GM23338 (cell line): ENCODE results near the gene WNK2. TPM values are rescaled to one million over a fixed set of nuclear protein-coding genes. Genes with fewer than 3 reads are reported as not detected.

ENCODE experiments used
- ATAC-seq: fragments of 200-7000 bp; cut with Tn5 transposase; 3 replicates; pipeline ENCODE4 v1.9.1; 2020
- DNase-seq: peaks from one replicate; pipeline ENCODE4 v3.0.0-alpha.2; 2015; ENCODE audit warnings: low spot score
- H2AFZ ChIP-seq: fragments of 200-600 bp; sonication (generic); 2 replicates; pipeline ENCODE4 v1.8.0; 2016; ENCODE audit warnings: antibody characterized with exemption, mild to moderate bottlenecking, moderate library complexity
- H3F3A ChIP-seq: fragments of 200-600 bp; sonication (generic); replicated peaks from 2 replicates; pipeline ENCODE4 v1.8.0; 2017; ENCODE audit warnings: antibody characterized with exemption, mixed run types, low read depth
- H3K27ac ChIP-seq: fragments of 200-600 bp; sonication (generic); 2 replicates; pipeline ENCODE4 v1.6.1; 2016; ENCODE audit warnings: low read depth
- H3K27me3 ChIP-seq: fragments of 200-600 bp; sonication (generic); 2 replicates; pipeline ENCODE4 v1.8.0; 2016; ENCODE audit warnings: mild to moderate bottlenecking, mixed run types, moderate library complexity; ENCODE audit not compliant: insufficient read depth
- H3K36me3 ChIP-seq: fragments of 200-600 bp; sonication (generic); 2 replicates; pipeline ENCODE4 v1.8.0; 2016; ENCODE audit warnings: mild to moderate bottlenecking; ENCODE audit not compliant: insufficient read depth
- H3K4me1 ChIP-seq: fragments of 200-600 bp; sonication (generic); 2 replicates; pipeline ENCODE4 v1.8.0; 2016; ENCODE audit warnings: mild to moderate bottlenecking, moderate library complexity; ENCODE audit not compliant: insufficient read depth
- H3K4me2 ChIP-seq: fragments of 200-600 bp; sonication (generic); 2 replicates; pipeline ENCODE4 v1.7.1; 2017; ENCODE audit warnings: mixed run types
- H3K4me3 ChIP-seq: fragments of 200-600 bp; sonication (generic); 2 replicates; pipeline ENCODE4 v1.6.1; 2016; ENCODE audit warnings: mixed run types
- H3K79me2 ChIP-seq: fragments of 200-600 bp; sonication (generic); replicated peaks from 2 replicates; pipeline ENCODE4 v1.8.0; 2017; ENCODE audit warnings: mild to moderate bottlenecking; ENCODE audit not compliant: insufficient read depth
- H3K9me2 ChIP-seq: fragments of 200-600 bp; sonication (generic); 2 replicates; pipeline ENCODE4 v1.8.0; 2017; ENCODE audit not compliant: insufficient read depth
- H4K20me1 ChIP-seq: fragments of 200-600 bp; sonication (generic); replicated peaks from 2 replicates; pipeline ENCODE4 v1.8.0; 2017; ENCODE audit warnings: mild to moderate bottlenecking; ENCODE audit not compliant: insufficient read depth
- H3K27ac Mint-ChIP-seq: 2 replicates; pipeline ENCODE4 v1.8.0; 2020; ENCODE audit warnings: inconsistent platforms, mild to moderate bottlenecking, moderate library complexity, mixed read lengths
- H3K27me3 Mint-ChIP-seq: 3 replicates; pipeline ENCODE4 v1.8.0; 2022; ENCODE audit warnings: low read depth, mild to moderate bottlenecking, moderate library complexity, mixed read lengths, inconsistent platforms; ENCODE audit not compliant: insufficient read depth, poor library complexity
- H3K36me3 Mint-ChIP-seq: 3 replicates; pipeline ENCODE4 v1.8.0; 2021; ENCODE audit warnings: low read depth, mild to moderate bottlenecking, inconsistent platforms, moderate library complexity, mixed read lengths
- H3K4me1 Mint-ChIP-seq: 3 replicates; pipeline ENCODE4 v1.8.0; 2020; ENCODE audit warnings: mild to moderate bottlenecking, inconsistent platforms, mixed read lengths
- H3K4me3 Mint-ChIP-seq: 3 replicates; pipeline ENCODE4 v1.8.0; 2021; ENCODE audit warnings: moderate library complexity, mild to moderate bottlenecking, inconsistent platforms, mixed read lengths
- H3K9me3 Mint-ChIP-seq: 3 replicates; pipeline ENCODE4 v1.8.0; 2020; ENCODE audit warnings: moderate library complexity, mild to moderate bottlenecking, inconsistent platforms, mixed read lengths
- CREB1 ChIP-seq: fragments of 250-450 bp; sonication (Bioruptor Pico); IDR thresholded peaks from 2 replicates; pipeline ENCODE4 v1.5.0; 2020; ENCODE audit warnings: low read depth, mild to moderate bottlenecking, moderate library complexity
- EZH2 ChIP-seq: fragments of 200-600 bp; sonication (generic); IDR thresholded peaks from one replicate; pipeline ENCODE4 v1.8.0; 2017; ENCODE audit warnings: antibody characterized with exemption, mild to moderate bottlenecking, low read depth; ENCODE audit not compliant: unreplicated experiment
- EZH2phosphoT487 ChIP-seq: fragments of 200-600 bp; sonication (generic); IDR thresholded peaks from one replicate; pipeline ENCODE4 v1.8.1; 2018; ENCODE audit warnings: antibody characterized with exemption; ENCODE audit not compliant: unreplicated experiment
- JUNB ChIP-seq: IDR thresholded peaks from one replicate; pipeline ENCODE4 v1.6.1; 2016; ENCODE audit warnings: antibody characterized with exemption; ENCODE audit not compliant: unreplicated experiment
- NANOG ChIP-seq: IDR thresholded peaks from 2 replicates; pipeline ENCODE4 v1.6.1; 2016; ENCODE audit warnings: antibody characterized with exemption, borderline replicate concordance
- POLR2AphosphoS5 ChIP-seq: IDR thresholded peaks from 2 replicates; pipeline ENCODE4 v1.6.1; 2016; ENCODE audit warnings: antibody characterized with exemption, low read depth
- STAT1 ChIP-seq: IDR thresholded peaks from one replicate; pipeline ENCODE4 v1.6.1; 2016; ENCODE audit warnings: antibody characterized with exemption; ENCODE audit not compliant: unreplicated experiment
- ZNF114 ChIP-seq: fragments of 250-450 bp; sonication (Bioruptor Pico); IDR thresholded peaks from 2 replicates; pipeline ENCODE4 v1.5.0; 2020; ENCODE audit warnings: mild to moderate bottlenecking, moderate library complexity
- ZNF331 ChIP-seq: fragments of 250-450 bp; sonication (Bioruptor Pico); IDR thresholded peaks from 2 replicates; pipeline ENCODE4 v1.5.0; 2020; ENCODE audit warnings: low read depth, mild to moderate bottlenecking, moderate library complexity
- polyA plus RNA-seq: library from polyadenylated mRNA; unstranded; fragments of >200 nt; fragmentation: Nextera tagmentation; extraction: Ambion mirVana; gene quantifications from 2 replicates; pipeline ENCODE4 v1.2.1, GENCODE V29; 2016
- total RNA-seq: library from RNA; depleted of rRNA; stranded (reverse); fragments of >200 nt; shearing (Covaris generic); gene quantifications from 2 replicates; pipeline ENCODE4 v1.2.3, GENCODE V29; 2014
- TF ChIP-seq, protein P1 (sequence below): IDR thresholded peaks from one replicate; pipeline ENCODE4 v1.6.1; 2018; ENCODE audit warnings: antibody characterized with exemption; ENCODE audit not compliant: unreplicated experiment
- TF ChIP-seq, protein P2 (sequence below): IDR thresholded peaks from 2 replicates; pipeline ENCODE4 v1.6.1; 2016; ENCODE audit warnings: antibody characterized with exemption
- TF ChIP-seq, protein P3 (sequence below), 2 experiments: fragments of 200-600 bp in 1 of 2; sonication (generic) in 1 of 2; conservative IDR thresholded peaks; 2 replicates each; pipeline versions ENCODE4 v1.5.1 to v1.6.1; 2016 to 2017; ENCODE audit warnings: antibody characterized with exemption in 2 of 2, low read depth in 2 of 2, mild to moderate bottlenecking in 2 of 2, moderate library complexity in 1 of 2
- TF ChIP-seq, protein P4 (sequence below): fragments of 250-450 bp; sonication (Bioruptor Pico); IDR thresholded peaks from 2 replicates; pipeline ENCODE4 v1.5.0; 2020; ENCODE audit warnings: mild to moderate bottlenecking, moderate library complexity

WNK2 gene
- total and polyA plus RNA-seq, 2 experiments from 2014 or later, result 56.4 to 102 TPM

DNA sequence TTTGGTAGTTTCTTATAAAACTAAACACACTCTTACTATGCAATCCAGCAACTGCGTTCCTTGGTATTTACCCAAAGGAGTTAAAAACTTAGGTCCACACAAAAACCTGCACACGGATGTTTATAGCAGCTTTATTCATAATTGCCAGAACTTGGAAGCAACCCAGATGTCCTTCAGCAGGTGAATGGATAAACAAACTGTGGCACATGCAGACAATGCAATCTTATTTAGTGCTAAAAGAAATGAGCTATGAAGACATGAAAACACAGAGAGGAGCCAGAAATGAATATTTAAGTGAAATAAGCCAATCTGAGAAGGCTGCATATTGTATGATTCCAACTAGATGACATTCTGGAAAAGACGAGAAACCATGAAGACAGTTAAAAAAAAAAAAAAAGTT, 10.7 kb downstream of the WNK2 start:
- Mint-ChIP-seq H3K27ac (peak overlapping the region; percentile 26; the same call in 1 of the 2 replicates), H3K4me3 (no peak overlapping the region), H3K4me1 (peaks cover 47% of the 10 kb centered on the region), H3K36me3 (peaks cover 13% of the 10 kb centered on the region; the same call in 2 of the 3 replicates), H3K27me3 (peaks cover 10% of the 10 kb centered on the region), H3K9me3 (no peaks in the 10 kb centered on the region)
- Histone ChIP-seq H3K36me3 (no peaks in the 10 kb centered on the region), H3K4me1 (peaks cover 26% of the 10 kb centered on the region), H3K79me2 (peaks cover 89% of the 10 kb centered on the region), H3K9me2 (no peaks in the 10 kb centered on the region), H3K27ac (no peak overlapping the region), H2AFZ (no peak overlapping the region), H3K4me2 (peak overlapping the region; percentile 24; the same call in 1 of the 2 replicates), H3F3A (no peaks in the 10 kb centered on the region), H4K20me1 (peaks cover 26% of the 10 kb centered on the region), H3K4me3 (no peak overlapping the region), H3K27me3 (no peaks in the 10 kb centered on the region)
- DNase-seq (no peak), ATAC-seq (no peak)
- TF ChIP-seq ZNF114 (CRISPR knock-in tag), result no peak
- TF ChIP-seq JUNB, result no peak
- TF ChIP-seq, protein P1, sequence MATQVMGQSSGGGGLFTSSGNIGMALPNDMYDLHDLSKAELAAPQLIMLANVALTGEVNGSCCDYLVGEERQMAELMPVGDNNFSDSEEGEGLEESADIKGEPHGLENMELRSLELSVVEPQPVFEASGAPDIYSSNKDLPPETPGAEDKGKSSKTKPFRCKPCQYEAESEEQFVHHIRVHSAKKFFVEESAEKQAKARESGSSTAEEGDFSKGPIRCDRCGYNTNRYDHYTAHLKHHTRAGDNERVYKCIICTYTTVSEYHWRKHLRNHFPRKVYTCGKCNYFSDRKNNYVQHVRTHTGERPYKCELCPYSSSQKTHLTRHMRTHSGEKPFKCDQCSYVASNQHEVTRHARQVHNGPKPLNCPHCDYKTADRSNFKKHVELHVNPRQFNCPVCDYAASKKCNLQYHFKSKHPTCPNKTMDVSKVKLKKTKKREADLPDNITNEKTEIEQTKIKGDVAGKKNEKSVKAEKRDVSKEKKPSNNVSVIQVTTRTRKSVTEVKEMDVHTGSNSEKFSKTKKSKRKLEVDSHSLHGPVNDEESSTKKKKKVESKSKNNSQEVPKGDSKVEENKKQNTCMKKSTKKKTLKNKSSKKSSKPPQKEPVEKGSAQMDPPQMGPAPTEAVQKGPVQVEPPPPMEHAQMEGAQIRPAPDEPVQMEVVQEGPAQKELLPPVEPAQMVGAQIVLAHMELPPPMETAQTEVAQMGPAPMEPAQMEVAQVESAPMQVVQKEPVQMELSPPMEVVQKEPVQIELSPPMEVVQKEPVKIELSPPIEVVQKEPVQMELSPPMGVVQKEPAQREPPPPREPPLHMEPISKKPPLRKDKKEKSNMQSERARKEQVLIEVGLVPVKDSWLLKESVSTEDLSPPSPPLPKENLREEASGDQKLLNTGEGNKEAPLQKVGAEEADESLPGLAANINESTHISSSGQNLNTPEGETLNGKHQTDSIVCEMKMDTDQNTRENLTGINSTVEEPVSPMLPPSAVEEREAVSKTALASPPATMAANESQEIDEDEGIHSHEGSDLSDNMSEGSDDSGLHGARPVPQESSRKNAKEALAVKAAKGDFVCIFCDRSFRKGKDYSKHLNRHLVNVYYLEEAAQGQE, result no peak
- no peak for TF ChIP-seq ZNF331 (CRISPR knock-in tag)
- no peak for TF ChIP-seq POLR2AphosphoS5
- TF ChIP-seq, protein P2, sequence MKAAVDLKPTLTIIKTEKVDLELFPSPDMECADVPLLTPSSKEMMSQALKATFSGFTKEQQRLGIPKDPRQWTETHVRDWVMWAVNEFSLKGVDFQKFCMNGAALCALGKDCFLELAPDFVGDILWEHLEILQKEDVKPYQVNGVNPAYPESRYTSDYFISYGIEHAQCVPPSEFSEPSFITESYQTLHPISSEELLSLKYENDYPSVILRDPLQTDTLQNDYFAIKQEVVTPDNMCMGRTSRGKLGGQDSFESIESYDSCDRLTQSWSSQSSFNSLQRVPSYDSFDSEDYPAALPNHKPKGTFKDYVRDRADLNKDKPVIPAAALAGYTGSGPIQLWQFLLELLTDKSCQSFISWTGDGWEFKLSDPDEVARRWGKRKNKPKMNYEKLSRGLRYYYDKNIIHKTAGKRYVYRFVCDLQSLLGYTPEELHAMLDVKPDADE, result no peak
- no peak for TF ChIP-seq CREB1
- TF ChIP-seq, protein P3, sequence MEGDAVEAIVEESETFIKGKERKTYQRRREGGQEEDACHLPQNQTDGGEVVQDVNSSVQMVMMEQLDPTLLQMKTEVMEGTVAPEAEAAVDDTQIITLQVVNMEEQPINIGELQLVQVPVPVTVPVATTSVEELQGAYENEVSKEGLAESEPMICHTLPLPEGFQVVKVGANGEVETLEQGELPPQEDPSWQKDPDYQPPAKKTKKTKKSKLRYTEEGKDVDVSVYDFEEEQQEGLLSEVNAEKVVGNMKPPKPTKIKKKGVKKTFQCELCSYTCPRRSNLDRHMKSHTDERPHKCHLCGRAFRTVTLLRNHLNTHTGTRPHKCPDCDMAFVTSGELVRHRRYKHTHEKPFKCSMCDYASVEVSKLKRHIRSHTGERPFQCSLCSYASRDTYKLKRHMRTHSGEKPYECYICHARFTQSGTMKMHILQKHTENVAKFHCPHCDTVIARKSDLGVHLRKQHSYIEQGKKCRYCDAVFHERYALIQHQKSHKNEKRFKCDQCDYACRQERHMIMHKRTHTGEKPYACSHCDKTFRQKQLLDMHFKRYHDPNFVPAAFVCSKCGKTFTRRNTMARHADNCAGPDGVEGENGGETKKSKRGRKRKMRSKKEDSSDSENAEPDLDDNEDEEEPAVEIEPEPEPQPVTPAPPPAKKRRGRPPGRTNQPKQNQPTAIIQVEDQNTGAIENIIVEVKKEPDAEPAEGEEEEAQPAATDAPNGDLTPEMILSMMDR (conservative IDR thresholded peaks at IDR 0.05; ENCODE audit: low read depth in 2 of 2), result no peak
- no peak for TF ChIP-seq NANOG
- TF ChIP-seq, protein P4, sequence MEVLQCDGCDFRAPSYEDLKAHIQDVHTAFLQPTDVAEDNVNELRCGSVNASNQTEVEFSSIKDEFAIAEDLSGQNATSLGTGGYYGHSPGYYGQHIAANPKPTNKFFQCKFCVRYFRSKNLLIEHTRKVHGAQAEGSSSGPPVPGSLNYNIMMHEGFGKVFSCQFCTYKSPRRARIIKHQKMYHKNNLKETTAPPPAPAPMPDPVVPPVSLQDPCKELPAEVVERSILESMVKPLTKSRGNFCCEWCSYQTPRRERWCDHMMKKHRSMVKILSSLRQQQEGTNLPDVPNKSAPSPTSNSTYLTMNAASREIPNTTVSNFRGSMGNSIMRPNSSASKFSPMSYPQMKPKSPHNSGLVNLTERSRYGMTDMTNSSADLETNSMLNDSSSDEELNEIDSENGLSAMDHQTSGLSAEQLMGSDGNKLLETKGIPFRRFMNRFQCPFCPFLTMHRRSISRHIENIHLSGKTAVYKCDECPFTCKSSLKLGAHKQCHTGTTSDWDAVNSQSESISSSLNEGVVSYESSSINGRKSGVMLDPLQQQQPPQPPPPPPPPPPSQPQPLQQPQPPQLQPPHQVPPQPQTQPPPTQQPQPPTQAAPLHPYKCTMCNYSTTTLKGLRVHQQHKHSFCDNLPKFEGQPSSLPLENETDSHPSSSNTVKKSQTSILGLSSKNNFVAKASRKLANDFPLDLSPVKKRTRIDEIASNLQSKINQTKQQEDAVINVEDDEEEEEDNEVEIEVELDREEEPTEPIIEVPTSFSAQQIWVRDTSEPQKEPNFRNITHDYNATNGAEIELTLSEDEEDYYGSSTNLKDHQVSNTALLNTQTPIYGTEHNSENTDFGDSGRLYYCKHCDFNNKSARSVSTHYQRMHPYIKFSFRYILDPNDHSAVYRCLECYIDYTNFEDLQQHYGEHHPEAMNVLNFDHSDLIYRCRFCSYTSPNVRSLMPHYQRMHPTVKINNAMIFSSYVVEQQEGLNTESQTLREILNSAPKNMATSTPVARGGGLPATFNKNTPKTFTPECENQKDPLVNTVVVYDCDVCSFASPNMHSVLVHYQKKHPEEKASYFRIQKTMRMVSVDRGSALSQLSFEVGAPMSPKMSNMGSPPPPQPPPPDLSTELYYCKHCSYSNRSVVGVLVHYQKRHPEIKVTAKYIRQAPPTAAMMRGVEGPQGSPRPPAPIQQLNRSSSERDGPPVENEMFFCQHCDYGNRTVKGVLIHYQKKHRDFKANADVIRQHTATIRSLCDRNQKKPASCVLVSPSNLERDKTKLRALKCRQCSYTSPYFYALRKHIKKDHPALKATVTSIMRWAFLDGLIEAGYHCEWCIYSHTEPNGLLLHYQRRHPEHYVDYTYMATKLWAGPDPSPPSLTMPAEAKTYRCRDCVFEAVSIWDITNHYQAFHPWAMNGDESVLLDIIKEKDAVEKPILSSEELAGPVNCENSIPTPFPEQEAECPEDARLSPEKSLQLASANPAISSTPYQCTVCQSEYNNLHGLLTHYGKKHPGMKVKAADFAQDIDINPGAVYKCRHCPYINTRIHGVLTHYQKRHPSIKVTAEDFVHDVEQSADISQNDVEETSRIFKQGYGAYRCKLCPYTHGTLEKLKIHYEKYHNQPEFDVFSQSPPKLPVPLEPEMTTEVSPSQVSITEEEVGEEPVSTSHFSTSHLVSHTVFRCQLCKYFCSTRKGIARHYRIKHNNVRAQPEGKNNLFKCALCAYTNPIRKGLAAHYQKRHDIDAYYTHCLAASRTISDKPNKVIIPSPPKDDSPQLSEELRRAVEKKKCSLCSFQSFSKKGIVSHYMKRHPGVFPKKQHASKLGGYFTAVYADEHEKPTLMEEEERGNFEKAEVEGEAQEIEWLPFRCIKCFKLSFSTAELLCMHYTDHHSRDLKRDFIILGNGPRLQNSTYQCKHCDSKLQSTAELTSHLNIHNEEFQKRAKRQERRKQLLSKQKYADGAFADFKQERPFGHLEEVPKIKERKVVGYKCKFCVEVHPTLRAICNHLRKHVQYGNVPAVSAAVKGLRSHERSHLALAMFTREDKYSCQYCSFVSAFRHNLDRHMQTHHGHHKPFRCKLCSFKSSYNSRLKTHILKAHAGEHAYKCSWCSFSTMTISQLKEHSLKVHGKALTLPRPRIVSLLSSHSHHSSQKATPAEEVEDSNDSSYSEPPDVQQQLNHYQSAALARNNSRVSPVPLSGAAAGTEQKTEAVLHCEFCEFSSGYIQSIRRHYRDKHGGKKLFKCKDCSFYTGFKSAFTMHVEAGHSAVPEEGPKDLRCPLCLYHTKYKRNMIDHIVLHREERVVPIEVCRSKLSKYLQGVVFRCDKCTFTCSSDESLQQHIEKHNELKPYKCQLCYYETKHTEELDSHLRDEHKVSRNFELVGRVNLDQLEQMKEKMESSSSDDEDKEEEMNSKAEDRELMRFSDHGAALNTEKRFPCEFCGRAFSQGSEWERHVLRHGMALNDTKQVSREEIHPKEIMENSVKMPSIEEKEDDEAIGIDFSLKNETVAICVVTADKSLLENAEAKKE (CRISPR knock-in tag), result no peak
- TF ChIP-seq STAT1, result no peak
- TF ChIP-seq EZH2, result no peak
- no peak for TF ChIP-seq EZH2phosphoT487
